ENCODE results near the gene CDC42SE1. TPM values are rescaled to one million over a fixed set of nuclear protein-coding genes. Genes with fewer than 3 reads are reported as not detected.

Gene CDC42SE1
- total and polyA plus RNA-seq, 9 of the 15 experiments (the other 6 are each of a cell fraction or from before 2014, with no cell fraction given): 78.1 to 189 (median 114) TPM

DNA sequence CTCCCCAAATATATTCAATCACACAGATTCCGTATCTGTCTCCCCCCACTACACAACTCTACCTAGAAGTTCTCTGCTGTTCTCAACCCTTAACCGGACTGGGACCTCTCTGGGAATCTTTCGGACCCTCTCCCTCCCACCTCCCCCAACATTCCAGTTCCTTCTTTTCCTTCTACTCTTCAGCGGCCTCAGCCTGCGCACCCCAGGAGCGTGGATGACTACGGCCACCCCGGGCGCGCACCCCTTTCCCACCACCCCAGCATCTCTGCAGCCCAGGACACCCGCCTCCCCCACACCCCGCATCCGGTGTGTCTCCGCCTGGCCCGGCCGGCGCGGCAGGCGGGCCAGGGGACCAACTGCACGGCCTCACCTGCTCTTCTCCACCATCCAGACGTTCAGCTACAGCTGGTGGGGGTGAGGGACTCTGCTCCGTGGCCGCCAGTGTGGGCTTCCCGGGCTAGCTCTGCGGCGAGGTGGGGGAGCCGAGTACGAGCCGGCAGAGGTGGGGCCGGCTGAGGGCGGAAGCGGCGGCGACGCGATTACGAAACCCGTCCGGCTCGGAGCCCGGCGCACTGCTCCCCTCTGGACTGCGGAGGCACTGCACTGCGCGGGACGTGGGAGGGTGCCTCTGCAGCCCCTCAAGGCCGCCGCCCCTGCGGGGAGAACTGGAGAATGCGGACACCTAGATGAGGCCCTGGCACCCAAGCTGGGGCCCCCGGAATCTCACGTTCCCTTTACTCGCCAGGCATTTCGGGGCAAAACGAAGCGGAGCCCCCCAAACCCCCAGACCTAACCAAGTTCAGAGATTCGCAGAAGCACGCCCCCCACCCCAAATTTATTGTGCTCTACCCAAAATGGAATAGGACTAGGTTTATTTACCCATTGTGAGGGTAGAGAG, at the start of gene CDC42SE1 (continued):
- TF ChIP-seq, protein P1, sequence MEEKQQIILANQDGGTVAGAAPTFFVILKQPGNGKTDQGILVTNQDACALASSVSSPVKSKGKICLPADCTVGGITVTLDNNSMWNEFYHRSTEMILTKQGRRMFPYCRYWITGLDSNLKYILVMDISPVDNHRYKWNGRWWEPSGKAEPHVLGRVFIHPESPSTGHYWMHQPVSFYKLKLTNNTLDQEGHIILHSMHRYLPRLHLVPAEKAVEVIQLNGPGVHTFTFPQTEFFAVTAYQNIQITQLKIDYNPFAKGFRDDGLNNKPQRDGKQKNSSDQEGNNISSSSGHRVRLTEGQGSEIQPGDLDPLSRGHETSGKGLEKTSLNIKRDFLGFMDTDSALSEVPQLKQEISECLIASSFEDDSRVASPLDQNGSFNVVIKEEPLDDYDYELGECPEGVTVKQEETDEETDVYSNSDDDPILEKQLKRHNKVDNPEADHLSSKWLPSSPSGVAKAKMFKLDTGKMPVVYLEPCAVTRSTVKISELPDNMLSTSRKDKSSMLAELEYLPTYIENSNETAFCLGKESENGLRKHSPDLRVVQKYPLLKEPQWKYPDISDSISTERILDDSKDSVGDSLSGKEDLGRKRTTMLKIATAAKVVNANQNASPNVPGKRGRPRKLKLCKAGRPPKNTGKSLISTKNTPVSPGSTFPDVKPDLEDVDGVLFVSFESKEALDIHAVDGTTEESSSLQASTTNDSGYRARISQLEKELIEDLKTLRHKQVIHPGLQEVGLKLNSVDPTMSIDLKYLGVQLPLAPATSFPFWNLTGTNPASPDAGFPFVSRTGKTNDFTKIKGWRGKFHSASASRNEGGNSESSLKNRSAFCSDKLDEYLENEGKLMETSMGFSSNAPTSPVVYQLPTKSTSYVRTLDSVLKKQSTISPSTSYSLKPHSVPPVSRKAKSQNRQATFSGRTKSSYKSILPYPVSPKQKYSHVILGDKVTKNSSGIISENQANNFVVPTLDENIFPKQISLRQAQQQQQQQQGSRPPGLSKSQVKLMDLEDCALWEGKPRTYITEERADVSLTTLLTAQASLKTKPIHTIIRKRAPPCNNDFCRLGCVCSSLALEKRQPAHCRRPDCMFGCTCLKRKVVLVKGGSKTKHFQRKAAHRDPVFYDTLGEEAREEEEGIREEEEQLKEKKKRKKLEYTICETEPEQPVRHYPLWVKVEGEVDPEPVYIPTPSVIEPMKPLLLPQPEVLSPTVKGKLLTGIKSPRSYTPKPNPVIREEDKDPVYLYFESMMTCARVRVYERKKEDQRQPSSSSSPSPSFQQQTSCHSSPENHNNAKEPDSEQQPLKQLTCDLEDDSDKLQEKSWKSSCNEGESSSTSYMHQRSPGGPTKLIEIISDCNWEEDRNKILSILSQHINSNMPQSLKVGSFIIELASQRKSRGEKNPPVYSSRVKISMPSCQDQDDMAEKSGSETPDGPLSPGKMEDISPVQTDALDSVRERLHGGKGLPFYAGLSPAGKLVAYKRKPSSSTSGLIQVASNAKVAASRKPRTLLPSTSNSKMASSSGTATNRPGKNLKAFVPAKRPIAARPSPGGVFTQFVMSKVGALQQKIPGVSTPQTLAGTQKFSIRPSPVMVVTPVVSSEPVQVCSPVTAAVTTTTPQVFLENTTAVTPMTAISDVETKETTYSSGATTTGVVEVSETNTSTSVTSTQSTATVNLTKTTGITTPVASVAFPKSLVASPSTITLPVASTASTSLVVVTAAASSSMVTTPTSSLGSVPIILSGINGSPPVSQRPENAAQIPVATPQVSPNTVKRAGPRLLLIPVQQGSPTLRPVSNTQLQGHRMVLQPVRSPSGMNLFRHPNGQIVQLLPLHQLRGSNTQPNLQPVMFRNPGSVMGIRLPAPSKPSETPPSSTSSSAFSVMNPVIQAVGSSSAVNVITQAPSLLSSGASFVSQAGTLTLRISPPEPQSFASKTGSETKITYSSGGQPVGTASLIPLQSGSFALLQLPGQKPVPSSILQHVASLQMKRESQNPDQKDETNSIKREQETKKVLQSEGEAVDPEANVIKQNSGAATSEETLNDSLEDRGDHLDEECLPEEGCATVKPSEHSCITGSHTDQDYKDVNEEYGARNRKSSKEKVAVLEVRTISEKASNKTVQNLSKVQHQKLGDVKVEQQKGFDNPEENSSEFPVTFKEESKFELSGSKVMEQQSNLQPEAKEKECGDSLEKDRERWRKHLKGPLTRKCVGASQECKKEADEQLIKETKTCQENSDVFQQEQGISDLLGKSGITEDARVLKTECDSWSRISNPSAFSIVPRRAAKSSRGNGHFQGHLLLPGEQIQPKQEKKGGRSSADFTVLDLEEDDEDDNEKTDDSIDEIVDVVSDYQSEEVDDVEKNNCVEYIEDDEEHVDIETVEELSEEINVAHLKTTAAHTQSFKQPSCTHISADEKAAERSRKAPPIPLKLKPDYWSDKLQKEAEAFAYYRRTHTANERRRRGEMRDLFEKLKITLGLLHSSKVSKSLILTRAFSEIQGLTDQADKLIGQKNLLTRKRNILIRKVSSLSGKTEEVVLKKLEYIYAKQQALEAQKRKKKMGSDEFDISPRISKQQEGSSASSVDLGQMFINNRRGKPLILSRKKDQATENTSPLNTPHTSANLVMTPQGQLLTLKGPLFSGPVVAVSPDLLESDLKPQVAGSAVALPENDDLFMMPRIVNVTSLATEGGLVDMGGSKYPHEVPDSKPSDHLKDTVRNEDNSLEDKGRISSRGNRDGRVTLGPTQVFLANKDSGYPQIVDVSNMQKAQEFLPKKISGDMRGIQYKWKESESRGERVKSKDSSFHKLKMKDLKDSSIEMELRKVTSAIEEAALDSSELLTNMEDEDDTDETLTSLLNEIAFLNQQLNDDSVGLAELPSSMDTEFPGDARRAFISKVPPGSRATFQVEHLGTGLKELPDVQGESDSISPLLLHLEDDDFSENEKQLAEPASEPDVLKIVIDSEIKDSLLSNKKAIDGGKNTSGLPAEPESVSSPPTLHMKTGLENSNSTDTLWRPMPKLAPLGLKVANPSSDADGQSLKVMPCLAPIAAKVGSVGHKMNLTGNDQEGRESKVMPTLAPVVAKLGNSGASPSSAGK (IDR thresholded peaks at IDR 0.05): no peak
- TF ChIP-seq SMAD4 (CRISPR knock-in tag; conservative IDR thresholded peaks at IDR 0.05) (peak; percentile 100), ELK1 (CRISPR knock-in tag; IDR thresholded peaks at IDR 0.05) (no peak), CHD4 (IDR thresholded peaks at IDR 0.05; ENCODE audit: insufficient read depth, insufficient replicate concordance, low read depth, low read length, poor library complexity, severe bottlenecking) (no peak), ELK3 (CRISPR knock-in tag; IDR thresholded peaks at IDR 0.05) (0 out of 2 replicates have a peak, but pooled peaks have one; percentile 35), IFI16 (CRISPR knock-in tag; IDR thresholded peaks at IDR 0.05) (no peak)
- TF ChIP-seq, protein P2, sequence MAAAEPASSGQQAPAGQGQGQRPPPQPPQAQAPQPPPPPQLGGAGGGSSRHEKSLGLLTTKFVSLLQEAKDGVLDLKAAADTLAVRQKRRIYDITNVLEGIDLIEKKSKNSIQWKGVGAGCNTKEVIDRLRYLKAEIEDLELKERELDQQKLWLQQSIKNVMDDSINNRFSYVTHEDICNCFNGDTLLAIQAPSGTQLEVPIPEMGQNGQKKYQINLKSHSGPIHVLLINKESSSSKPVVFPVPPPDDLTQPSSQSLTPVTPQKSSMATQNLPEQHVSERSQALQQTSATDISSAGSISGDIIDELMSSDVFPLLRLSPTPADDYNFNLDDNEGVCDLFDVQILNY (CRISPR knock-in tag; IDR thresholded peaks at IDR 0.05): no peak
- TF ChIP-seq, protein P3, sequence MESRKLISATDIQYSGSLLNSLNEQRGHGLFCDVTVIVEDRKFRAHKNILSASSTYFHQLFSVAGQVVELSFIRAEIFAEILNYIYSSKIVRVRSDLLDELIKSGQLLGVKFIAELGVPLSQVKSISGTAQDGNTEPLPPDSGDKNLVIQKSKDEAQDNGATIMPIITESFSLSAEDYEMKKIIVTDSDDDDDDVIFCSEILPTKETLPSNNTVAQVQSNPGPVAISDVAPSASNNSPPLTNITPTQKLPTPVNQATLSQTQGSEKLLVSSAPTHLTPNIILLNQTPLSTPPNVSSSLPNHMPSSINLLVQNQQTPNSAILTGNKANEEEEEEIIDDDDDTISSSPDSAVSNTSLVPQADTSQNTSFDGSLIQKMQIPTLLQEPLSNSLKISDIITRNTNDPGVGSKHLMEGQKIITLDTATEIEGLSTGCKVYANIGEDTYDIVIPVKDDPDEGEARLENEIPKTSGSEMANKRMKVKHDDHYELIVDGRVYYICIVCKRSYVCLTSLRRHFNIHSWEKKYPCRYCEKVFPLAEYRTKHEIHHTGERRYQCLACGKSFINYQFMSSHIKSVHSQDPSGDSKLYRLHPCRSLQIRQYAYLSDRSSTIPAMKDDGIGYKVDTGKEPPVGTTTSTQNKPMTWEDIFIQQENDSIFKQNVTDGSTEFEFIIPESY (CRISPR knock-in tag; IDR thresholded peaks at IDR 0.05): peak; percentile 73

Data from K562 (cell line).